GM23248 (cell line): ENCODE results near the gene GPLD1. TPM values are rescaled to one million over a fixed set of nuclear protein-coding genes. Genes with fewer than 3 reads are reported as not detected.

Source experiments
- DNase-seq: peaks from one replicate; pipeline ENCODE4 v3.0.0-alpha.2; 2015
- H2AFZ ChIP-seq: fragments of 200-600 bp; sonication (generic); 2 replicates; pipeline ENCODE4 v1.6.1; 2016; ENCODE audit warnings: antibody characterized with exemption
- H3F3A ChIP-seq: fragments of 200-600 bp; sonication (generic); 2 replicates; pipeline ENCODE4 v1.6.1; 2016; ENCODE audit warnings: mild to moderate bottlenecking, antibody characterized with exemption, mixed run types; ENCODE audit not compliant: insufficient read depth
- H3K27ac ChIP-seq: fragments of 200-600 bp; sonication (generic); 2 replicates; pipeline ENCODE4 v1.5.1; 2016; ENCODE audit warnings: mild to moderate bottlenecking
- H3K27me3 ChIP-seq: fragments of 200-600 bp; sonication (generic); replicated peaks from 2 replicates; pipeline ENCODE4 v1.6.1; 2016; ENCODE audit warnings: mild to moderate bottlenecking; ENCODE audit not compliant: insufficient read depth
- H3K36me3 ChIP-seq: fragments of 200-600 bp; sonication (generic); 2 replicates; pipeline ENCODE4 v1.6.1; 2016; ENCODE audit warnings: low read depth, mild to moderate bottlenecking
- H3K4me1 ChIP-seq: fragments of 200-600 bp; sonication (generic); 2 replicates; pipeline ENCODE4 v1.6.1; 2016; ENCODE audit warnings: mild to moderate bottlenecking; ENCODE audit not compliant: insufficient read depth
- H3K4me2 ChIP-seq: fragments of 200-600 bp; sonication (generic); one replicate; pipeline ENCODE4 v1.6.1; 2016; ENCODE audit warnings: mild to moderate bottlenecking; ENCODE audit not compliant: unreplicated experiment
- H3K4me3 ChIP-seq: fragments of 200-600 bp; sonication (generic); 2 replicates; pipeline ENCODE4 v1.5.1; 2016; ENCODE audit warnings: mild to moderate bottlenecking
- H3K79me2 ChIP-seq: fragments of 200-600 bp; sonication (generic); 2 replicates; pipeline ENCODE4 v1.6.1; 2016; ENCODE audit warnings: mild to moderate bottlenecking; ENCODE audit not compliant: insufficient read depth
- H3K9ac ChIP-seq: fragments of 200-600 bp; sonication (generic); 2 replicates; pipeline ENCODE4 v1.6.1; 2016; ENCODE audit warnings: mild to moderate bottlenecking
- H3K9me2 ChIP-seq: fragments of 200-600 bp; sonication (generic); 2 replicates; pipeline ENCODE4 v1.6.1; 2016; ENCODE audit warnings: mixed run types, mild to moderate bottlenecking, moderate library complexity; ENCODE audit not compliant: insufficient read depth
- H3K9me3 ChIP-seq: fragments of 200-600 bp; sonication (generic); one replicate; pipeline ENCODE4 v1.6.1; 2017; ENCODE audit warnings: low read depth
- H4K20me1 ChIP-seq: fragments of 200-600 bp; sonication (generic); 2 replicates; pipeline ENCODE4 v1.6.0; 2016; ENCODE audit not compliant: insufficient read depth
- EZH2 ChIP-seq: fragments of 200-600 bp; sonication (generic); IDR thresholded peaks from 2 replicates; pipeline ENCODE4 v1.6.1; 2018; ENCODE audit warnings: antibody characterized with exemption, mild to moderate bottlenecking; ENCODE audit not compliant: insufficient read depth, poor library complexity, severe bottlenecking
- EZH2phosphoT487 ChIP-seq: fragments of 200-600 bp; sonication (generic); IDR thresholded peaks from 2 replicates; pipeline ENCODE4 v1.6.1; 2018; ENCODE audit warnings: antibody characterized with exemption, moderate library complexity, mild to moderate bottlenecking, low read depth; ENCODE audit not compliant: insufficient read depth
- WGBS, 2 experiments: methylation state at CpG; one replicate each; pipeline ENCODE4 v1.1.6; 2015 to 2017; ENCODE audit warnings: low lambda C conversion rate in 2 of 2, low coverage in 1 of 2; ENCODE audit errors: missing lambda C conversion rate in 2 of 2; 5-methylcytosine and 5-hydroxymethylcytosine counted together
- in situ Hi-C: fragments of 300-500 bp; cut with MboI; formaldehyde crosslinking; loops from 2 replicates; pipeline ENCODE4 v1.15.0; 2020
- polyA plus RNA-seq: library from polyadenylated mRNA; unstranded; fragments of >200 nt; fragmentation: Nextera tagmentation; extraction: Ambion mirVana; gene quantifications from 2 replicates; pipeline ENCODE4 v1.2.1, GENCODE V29; 2016
- total RNA-seq: library from RNA; depleted of rRNA; stranded (reverse); fragments of >200 nt; shearing (Covaris generic); gene quantifications from 2 replicates; pipeline ENCODE4 v1.2.3, GENCODE V29; 2014; rRNA removed

GPLD1 gene
- total and polyA plus RNA-seq, 2 experiments from 2014 or later = 0.09 to 0.97 TPM

DNA sequence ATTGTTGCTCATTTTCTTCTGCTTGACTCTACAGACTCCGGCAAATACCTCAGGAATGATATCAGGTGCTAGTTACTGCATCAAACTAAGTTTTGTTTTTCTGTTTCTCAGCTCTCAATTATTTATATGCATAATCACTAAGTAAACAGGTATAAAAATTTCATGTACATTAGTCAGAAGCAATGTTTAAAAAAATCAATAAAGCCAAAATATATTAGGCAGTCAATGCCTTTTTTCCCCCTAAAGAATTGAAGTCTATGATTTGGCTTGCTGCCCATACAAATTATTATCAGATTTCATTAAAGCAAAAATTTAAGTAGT lies 107.2 kb downstream of the GPLD1 start:
- no peak overlapping the region for H3K4me3 ChIP-seq
- no peaks in the 10 kb centered on the region for H3K9me2 ChIP-seq
- H2AFZ ChIP-seq = no peak overlapping the region
- H3K36me3 ChIP-seq = no peaks in the 10 kb centered on the region
- no peaks in the 10 kb centered on the region for H3K79me2 ChIP-seq
- no peak overlapping the region for H3K9ac ChIP-seq
- DNase-seq = no peak
- in situ Hi-C loops = loop anchor here (10.0 kb wide), 1 partner anchor 97 kb away; no protein-coding TSS in a partner anchor
- 87 to 88% methylated on average over 1 of the region's 1 CpG for WGBS, 2 experiments
- H3K27ac ChIP-seq = no peak overlapping the region
- no peaks in the 10 kb centered on the region for H3K27me3 ChIP-seq
- no peaks in the 10 kb centered on the region for H4K20me1 ChIP-seq
- no peak overlapping the region for H3K4me2 ChIP-seq
- H3F3A ChIP-seq = no peaks in the 10 kb centered on the region
- no peaks in the 10 kb centered on the region for H3K4me1 ChIP-seq
- no peak for TF ChIP-seq EZH2phosphoT487
- TF ChIP-seq EZH2 = no peak
- H3K9me3 ChIP-seq = no peaks in the 10 kb centered on the region

DNA sequence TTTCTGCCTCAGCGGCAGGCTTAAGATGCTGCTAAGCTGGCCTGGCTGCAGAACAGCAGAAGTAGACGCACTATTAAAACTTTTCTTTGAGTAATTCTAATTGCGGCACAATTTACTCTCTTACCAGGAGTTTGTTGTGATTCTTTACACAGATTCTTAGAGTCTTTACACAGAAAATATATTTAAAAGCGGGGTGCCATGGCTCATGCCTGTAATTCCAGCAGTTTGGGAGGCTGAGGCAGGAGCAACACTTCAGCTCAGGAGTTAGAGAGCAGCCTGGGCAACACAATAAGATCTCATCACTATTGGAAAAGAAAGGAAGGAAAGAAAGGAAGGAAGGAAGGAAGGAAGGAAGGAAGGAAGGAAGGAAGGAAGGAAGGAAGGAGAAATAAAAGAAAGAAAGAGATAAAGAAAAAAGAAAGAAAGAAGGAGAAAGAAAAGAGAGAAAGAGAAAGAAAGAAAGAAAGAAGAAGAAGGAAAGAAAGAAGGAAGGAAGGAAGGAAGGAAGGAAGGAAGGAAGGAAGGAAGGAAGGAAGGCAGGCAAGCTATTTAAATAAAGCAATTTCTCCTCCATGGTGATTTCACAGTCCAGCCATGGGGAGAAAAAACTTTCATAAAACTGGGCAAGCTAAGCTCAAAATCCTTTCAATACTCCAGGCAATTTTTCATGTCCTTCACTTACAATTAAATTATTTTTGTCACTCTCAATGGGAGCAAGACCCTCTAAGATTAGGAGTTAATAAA lies 107.7 kb downstream of the GPLD1 start:
- Histone ChIP-seq H3K4me3 (no peak overlapping the region), H3K4me2 (no peak overlapping the region), H3K36me3 (no peaks in the 10 kb centered on the region), H3K27me3 (no peaks in the 10 kb centered on the region), H3K9me3 (no peaks in the 10 kb centered on the region), H3K79me2 (no peaks in the 10 kb centered on the region), H3K4me1 (no peaks in the 10 kb centered on the region), H3K9me2 (no peaks in the 10 kb centered on the region), H4K20me1 (no peaks in the 10 kb centered on the region), H2AFZ (no peak overlapping the region), H3F3A (no peaks in the 10 kb centered on the region), H3K9ac (no peak overlapping the region), H3K27ac (no peak overlapping the region)
- no peak for TF ChIP-seq EZH2
- no peak for TF ChIP-seq EZH2phosphoT487
- no peak for DNase-seq
- WGBS, 2 experiments = 80 to 84% methylated on average over 4 of the region's 4 CpGs
- in situ Hi-C loops = loop anchor here (10.0 kb wide), 1 partner anchor 97 kb away; no protein-coding TSS in a partner anchor

DNA sequence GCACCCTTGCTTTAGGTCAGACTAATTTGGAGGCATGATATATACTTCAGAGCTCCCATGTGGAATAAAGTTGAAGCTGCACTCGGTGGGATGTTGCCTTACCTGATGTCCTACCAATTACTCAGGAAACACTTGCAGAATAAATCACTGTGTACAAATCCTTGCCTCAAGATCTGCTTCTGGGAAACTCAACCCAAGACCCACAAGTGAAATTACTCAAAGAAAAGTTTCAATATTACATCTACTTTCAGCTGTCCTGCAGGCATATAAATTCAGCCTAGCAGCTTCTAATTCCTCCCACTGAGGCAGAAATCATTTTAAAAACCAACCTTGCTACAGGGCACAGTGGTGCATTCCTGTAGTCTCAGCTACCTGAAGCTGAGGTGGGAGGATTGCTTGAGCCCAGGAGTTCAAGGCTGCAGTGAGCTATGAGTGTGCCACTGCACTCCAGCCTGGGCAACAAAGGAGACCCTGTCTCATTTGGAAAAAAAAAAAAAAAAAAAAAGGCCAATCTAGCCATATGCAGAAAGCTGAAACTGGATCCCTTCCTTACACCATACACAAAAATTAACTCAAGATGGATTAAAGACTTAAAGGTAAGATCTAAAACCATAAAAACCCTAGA lies 110.8 kb downstream of the GPLD1 start:
- Histone ChIP-seq H3K4me3 (no peak overlapping the region), H4K20me1 (no peaks in the 10 kb centered on the region), H3K9me2 (no peaks in the 10 kb centered on the region), H3F3A (no peaks in the 10 kb centered on the region), H3K27ac (no peak overlapping the region), H3K9ac (no peak overlapping the region), H3K9me3 (no peaks in the 10 kb centered on the region), H3K4me1 (no peaks in the 10 kb centered on the region), H3K4me2 (no peak overlapping the region), H3K27me3 (no peaks in the 10 kb centered on the region), H3K36me3 (no peaks in the 10 kb centered on the region), H3K79me2 (no peaks in the 10 kb centered on the region), H2AFZ (no peak overlapping the region)
- 39 to 40% methylated on average over 1 of the region's 1 CpG for WGBS, 2 experiments
- TF ChIP-seq EZH2phosphoT487 = no peak
- no peak for TF ChIP-seq EZH2
- in situ Hi-C loops = no loop called here
- no peak for DNase-seq

Other genes with a start within 250 kb of the GPLD1 start
- gene DCDC2, start 131.5 kb downstream of the GPLD1 start, total RNA-seq = not detected in 2 replicates
- not detected in 2 replicates for gene DCDC2, start 131.5 kb downstream of the GPLD1 start, polyA plus RNA-seq
- gene MRS2, start 86.6 kb downstream of the GPLD1 start, total RNA-seq = 15.4 and 18.0 TPM in 2 replicates
- gene MRS2, start 86.6 kb downstream of the GPLD1 start, polyA plus RNA-seq = 21.3 and 23.5 TPM in 2 replicates
- gene ALDH5A1, start 5.4 kb upstream of the GPLD1 start, total RNA-seq = 0.86 and 1.1 TPM in 2 replicates
- gene ALDH5A1, start 5.4 kb upstream of the GPLD1 start, polyA plus RNA-seq = 1.0 and 1.1 TPM in 2 replicates
- not detected in 2 replicates for gene KIAA0319, start 156.6 kb upstream of the GPLD1 start, total RNA-seq
- 0.04 TPM in 1 of 2 replicates, not detected in the other for gene KIAA0319, start 156.6 kb upstream of the GPLD1 start, polyA plus RNA-seq
- gene TDP2, start 177.3 kb upstream of the GPLD1 start, total RNA-seq = 18.6 and 24.9 TPM in 2 replicates
- gene TDP2, start 177.3 kb upstream of the GPLD1 start, polyA plus RNA-seq = 32.4 and 34.5 TPM in 2 replicates
- gene ACOT13, start 177.5 kb upstream of the GPLD1 start, total RNA-seq = 1.8 and 3.4 TPM in 2 replicates
- 26.2 and 27.7 TPM in 2 replicates for gene ACOT13, start 177.5 kb upstream of the GPLD1 start, polyA plus RNA-seq
- 107 and 118 TPM in 2 replicates for gene C6orf62, start 229.6 kb upstream of the GPLD1 start, total RNA-seq
- gene C6orf62, start 229.6 kb upstream of the GPLD1 start, polyA plus RNA-seq = 307 and 315 TPM in 2 replicates